GM13977 (cell line): ENCODE measurements around the gene ERGIC3.

ENCODE experiments used
- DNase-seq: peaks from one replicate; pipeline ENCODE4 v3.0.0; 2012; ENCODE audit warnings: low spot score
- in situ Hi-C: fragments of 300-500 bp; cut with MboI; formaldehyde crosslinking; loops from one replicate; pipeline ENCODE4 v1.12.0; 2022; ENCODE audit warnings: low sequenced_read_pairs, low pct_unique_long_range_greater_than_20kb, mixed read lengths, inconsistent platforms; ENCODE audit not compliant: unreplicated experiment
- TF ChIP-seq, protein P1 (sequence below): IDR thresholded peaks from 2 replicates; pipeline ENCODE4 v1.5.1; 2012; ENCODE audit warnings: mild to moderate bottlenecking, control low read depth; ENCODE audit not compliant: insufficient read depth; ENCODE audit errors: extremely low read depth, missing control alignments

Gene ERGIC3

DNA sequence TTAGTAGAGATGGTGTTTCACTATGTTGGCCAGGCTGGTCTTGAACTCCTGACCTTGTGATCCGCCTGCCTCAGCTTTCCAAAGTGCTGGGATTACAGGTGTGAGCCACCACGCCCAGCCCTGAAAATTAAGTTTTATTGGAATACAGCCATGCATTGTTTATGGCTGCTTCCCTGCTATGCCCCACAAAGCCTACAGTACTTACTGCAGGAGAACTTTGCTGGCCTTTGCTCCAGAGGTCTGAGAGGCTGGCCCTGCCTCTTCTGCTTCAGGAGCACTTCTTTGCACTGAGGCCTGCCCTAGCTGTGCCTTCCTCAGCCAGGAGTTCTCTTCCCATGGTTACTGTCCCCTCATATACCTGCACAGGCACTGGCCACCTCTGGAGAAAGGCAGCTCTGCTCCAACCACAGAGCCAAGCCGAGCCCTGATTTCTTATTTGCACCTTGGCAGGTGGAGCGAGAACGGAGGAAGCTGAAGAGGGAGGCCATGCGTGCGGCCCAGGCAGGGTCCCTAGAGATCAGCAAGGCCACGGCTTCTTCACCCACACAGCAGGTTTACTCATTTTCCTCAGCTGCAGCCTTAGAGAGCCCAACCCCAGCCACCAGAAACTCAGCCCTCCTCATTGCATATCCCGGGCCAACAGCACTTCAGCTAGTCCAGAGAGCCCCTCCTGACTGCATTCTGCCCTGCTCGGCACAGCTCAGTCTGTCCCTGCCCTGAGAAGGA, 33.2 kb upstream of the ERGIC3 start:
- in situ Hi-C loops = no loop called here
- no peak for DNase-seq
- TF ChIP-seq, protein P1, sequence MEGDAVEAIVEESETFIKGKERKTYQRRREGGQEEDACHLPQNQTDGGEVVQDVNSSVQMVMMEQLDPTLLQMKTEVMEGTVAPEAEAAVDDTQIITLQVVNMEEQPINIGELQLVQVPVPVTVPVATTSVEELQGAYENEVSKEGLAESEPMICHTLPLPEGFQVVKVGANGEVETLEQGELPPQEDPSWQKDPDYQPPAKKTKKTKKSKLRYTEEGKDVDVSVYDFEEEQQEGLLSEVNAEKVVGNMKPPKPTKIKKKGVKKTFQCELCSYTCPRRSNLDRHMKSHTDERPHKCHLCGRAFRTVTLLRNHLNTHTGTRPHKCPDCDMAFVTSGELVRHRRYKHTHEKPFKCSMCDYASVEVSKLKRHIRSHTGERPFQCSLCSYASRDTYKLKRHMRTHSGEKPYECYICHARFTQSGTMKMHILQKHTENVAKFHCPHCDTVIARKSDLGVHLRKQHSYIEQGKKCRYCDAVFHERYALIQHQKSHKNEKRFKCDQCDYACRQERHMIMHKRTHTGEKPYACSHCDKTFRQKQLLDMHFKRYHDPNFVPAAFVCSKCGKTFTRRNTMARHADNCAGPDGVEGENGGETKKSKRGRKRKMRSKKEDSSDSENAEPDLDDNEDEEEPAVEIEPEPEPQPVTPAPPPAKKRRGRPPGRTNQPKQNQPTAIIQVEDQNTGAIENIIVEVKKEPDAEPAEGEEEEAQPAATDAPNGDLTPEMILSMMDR = no peak

DNA sequence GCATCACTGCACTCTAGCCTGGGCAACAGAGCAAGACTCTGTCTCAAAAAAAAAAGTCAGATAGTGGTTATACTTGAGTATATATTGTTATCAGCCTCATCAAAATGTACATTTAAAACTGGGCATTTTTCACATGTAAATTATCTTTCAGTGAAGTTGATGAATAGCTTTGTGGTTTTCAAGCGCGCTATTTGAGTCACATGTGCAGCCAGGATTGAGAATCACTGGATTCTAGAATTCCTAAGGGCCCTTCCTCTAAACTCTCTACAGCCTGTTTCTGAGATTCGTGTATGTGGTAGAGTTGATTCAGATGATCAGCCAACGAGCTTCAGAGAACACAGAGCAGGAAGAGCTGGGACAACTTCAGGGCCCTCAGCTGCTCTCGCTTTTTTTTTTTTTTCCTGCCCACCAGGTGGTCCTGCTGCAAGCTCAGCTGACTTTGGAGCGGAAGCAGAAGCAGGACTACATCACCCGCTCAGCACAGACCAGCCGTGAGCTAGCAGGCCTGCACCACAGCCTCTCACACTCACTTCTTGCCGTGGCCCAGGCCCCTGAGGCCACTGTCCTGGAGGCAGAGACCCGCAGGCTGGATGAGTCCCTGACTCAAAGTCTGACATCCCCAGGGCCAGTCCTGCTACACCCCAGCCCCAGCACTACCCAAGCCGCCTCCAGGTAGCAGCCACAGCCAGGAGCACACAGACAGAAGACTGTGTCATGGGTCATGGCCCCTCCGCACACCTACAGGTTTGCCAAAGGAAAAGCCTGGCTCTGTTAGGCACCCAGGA, 30.7 kb upstream of the ERGIC3 start:
- TF ChIP-seq, protein P1 = no peak
- no peak for DNase-seq
- in situ Hi-C loops = no loop called here

DNA sequence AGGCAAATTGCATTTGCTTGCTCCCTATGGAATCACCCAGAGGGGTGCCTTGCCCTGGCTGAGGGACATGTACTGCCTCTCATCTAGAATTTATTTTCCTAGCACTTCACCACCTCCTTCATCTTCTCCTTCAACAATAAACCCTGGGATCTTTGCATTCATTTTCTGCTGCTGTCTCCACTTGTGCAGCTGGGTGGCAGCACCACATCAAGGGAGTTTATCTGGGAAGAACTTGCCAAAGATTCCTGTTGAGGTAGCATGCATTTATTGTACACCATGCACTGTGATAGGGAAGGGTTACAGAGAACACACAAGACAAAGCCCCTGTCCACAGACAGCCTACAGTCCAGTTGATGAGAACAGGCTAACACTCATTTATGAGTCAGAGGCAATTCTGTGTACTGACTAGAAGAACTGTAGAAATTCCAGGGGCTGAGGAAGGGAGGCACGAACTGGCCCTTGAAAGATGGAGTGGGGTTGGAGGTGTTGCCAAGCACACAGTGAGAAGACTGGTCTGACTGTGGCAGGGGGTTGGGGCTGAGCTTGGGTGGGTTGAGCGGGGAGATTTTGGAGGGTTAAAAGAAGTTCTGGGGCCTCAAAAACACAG, 30.0 kb upstream of the ERGIC3 start:
- TF ChIP-seq, protein P1 = peak; percentile 56
- in situ Hi-C loops = no loop called here
- no peak for DNase-seq

DNA sequence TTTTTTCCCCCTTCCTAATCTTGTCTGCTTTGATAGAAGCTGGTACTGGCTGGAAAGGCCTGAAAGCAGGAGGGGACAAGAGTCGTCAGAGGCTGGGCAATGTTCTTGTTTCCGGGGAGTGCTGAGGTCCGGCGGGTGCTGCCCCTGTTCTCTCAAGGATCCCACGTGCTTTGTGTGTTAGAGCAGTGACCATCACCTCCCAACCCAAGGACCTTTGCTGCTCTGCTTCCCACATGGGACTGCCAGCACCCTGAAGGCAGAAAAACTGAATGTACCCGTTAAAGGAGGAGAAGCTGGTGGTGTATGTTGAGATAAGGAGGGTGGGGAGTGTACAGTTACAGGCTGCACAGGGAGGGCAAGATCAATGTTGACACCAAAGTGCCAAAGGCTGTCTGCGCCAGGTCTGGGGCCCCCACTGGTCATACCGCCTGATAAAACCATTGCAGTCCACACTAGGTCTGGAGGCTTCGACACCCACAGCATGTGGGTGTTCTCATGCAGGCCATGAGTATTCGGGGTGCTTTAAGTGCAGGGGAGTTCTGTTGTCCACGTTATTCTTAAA, 27.4 kb upstream of the ERGIC3 start:
- TF ChIP-seq, protein P1 = no peak
- DNase-seq = no peak
- in situ Hi-C loops = no loop called here

DNA sequence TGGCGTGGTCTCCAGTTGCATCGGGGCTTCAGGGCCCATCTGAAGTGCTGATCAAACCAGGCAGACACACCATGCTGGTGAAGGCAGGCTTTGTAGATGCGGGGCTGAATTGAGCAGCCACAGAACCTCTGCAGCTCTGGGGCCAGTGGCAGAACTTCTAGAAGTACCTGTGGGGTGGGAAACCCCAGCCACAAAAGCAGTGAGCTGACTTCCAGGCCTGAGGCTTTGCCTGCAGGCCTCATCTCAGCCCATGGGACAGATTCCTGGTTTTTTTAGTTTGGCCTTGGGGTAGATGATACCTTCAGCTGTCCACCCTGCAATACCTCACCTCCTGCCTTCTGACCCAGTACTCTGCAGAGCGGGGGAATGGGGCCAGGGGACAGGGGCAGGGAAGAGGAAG, 26.5 kb upstream of the ERGIC3 start:
- no peak for DNase-seq
- in situ Hi-C loops = no loop called here
- TF ChIP-seq, protein P1 = no peak

DNA sequence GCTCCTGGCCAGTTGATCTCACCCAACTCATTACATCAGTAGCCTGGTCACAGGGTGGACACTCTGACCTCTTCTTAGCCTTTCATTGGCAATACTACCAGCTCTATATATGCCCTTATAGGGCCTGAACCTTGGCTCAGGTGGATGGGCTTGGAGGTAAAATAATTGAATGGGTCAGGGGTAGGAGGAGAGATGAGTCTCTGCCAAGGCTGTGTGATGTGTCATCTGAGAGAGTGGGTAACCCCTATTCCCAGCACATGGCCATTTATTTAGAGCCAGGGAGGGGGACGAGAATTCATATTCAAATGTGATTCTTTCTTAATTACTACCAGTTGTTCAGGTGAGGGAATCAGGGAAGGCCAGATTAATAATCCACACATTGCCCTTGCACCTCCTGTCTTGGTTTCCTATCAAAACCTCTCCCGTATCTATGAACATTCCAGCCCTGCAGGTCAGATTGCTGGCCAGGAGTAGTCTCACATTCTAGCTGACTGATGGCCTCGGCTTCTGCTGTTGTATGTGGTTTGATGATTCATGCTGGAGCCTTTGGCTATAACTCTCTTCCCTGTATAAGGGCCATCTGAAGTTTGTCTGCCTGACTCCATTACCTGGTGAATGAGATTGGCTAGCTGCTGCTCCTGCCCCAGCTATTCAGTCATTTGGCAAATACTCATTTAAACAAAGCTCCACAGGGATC, 25.8 kb upstream of the ERGIC3 start:
- DNase-seq = no peak
- TF ChIP-seq, protein P1 = no peak
- in situ Hi-C loops = no loop called here
